HEK293 (cell line): ENCODE data around the gene SKAP1.

Experiments
- ATF2 ChIP-seq: fragments of 450-650 bp; formaldehyde crosslinking; IDR thresholded peaks from 2 replicates; pipeline ENCODE4 v1.5.1; 2016; ENCODE audit warnings: missing biosample characterization, missing genetic modification characterization, low read depth
- BCL11A ChIP-seq: fragments of 450-650 bp; formaldehyde crosslinking; IDR thresholded peaks from 2 replicates; pipeline ENCODE4 v1.5.1; 2016; ENCODE audit warnings: low read depth, missing biosample characterization, missing genetic modification characterization
- FEZF1 ChIP-seq: fragments of 450-650 bp; formaldehyde crosslinking; IDR thresholded peaks from 2 replicates; pipeline ENCODE4 v1.5.1; 2016; ENCODE audit warnings: missing biosample characterization, missing genetic modification characterization
- GLIS1 ChIP-seq: fragments of 450-650 bp; formaldehyde crosslinking; IDR thresholded peaks from 2 replicates; pipeline ENCODE4 v1.5.1; 2016; ENCODE audit warnings: missing biosample characterization, missing genetic modification characterization
- HOXA7 ChIP-seq: sonication (generic); formaldehyde crosslinking; IDR thresholded peaks from 2 replicates; pipeline ENCODE4 v1.8.1; 2022; ENCODE audit warnings: missing genetic modification reagents, borderline replicate concordance
- IKZF3 ChIP-seq: fragments of 450-650 bp; IDR thresholded peaks from 2 replicates; pipeline ENCODE4 v1.5.0; 2018; ENCODE audit warnings: missing biosample characterization, mild to moderate bottlenecking, missing genetic modification characterization, moderate library complexity
- PRDM1 ChIP-seq: fragments of 450-650 bp; formaldehyde crosslinking; IDR thresholded peaks from 2 replicates; pipeline ENCODE4; 2016; ENCODE audit warnings: missing biosample characterization, missing genetic modification characterization
- PRDM6 ChIP-seq: fragments of 450-650 bp; formaldehyde crosslinking; IDR thresholded peaks from 2 replicates; pipeline ENCODE4 v1.5.1; 2017; ENCODE audit warnings: missing biosample characterization, missing genetic modification characterization
- ZBTB10 ChIP-seq: fragments of 450-650 bp; formaldehyde crosslinking; IDR thresholded peaks from 2 replicates; pipeline ENCODE4 v1.5.1; 2016; ENCODE audit warnings: missing biosample characterization, missing genetic modification characterization
- ZBTB11 ChIP-seq: fragments of 450-650 bp; formaldehyde crosslinking; conservative IDR thresholded peaks from 2 replicates; pipeline ENCODE4 v1.5.1; 2016; ENCODE audit warnings: low read depth, missing biosample characterization, missing genetic modification characterization
- ZBTB44 ChIP-seq: fragments of 450-650 bp; IDR thresholded peaks from 2 replicates; pipeline ENCODE4 v1.5.1; 2018; ENCODE audit warnings: missing biosample characterization, mild to moderate bottlenecking, missing genetic modification characterization
- ZNF174 ChIP-seq: fragments of 450-650 bp; formaldehyde crosslinking; IDR thresholded peaks from 2 replicates; pipeline ENCODE4 v1.5.0; 2017; ENCODE audit warnings: missing biosample characterization, mild to moderate bottlenecking, missing genetic modification characterization
- ZNF23 ChIP-seq: fragments of 450-650 bp; formaldehyde crosslinking; IDR thresholded peaks from 2 replicates; pipeline ENCODE4 v1.5.1; 2016; ENCODE audit warnings: missing biosample characterization, missing genetic modification characterization, borderline replicate concordance
- ZNF24 ChIP-seq: fragments of 450-650 bp; formaldehyde crosslinking; IDR thresholded peaks from 2 replicates; pipeline ENCODE4 v1.5.1; 2016; ENCODE audit warnings: missing biosample characterization, missing genetic modification characterization
- ZNF26 ChIP-seq: fragments of 450-650 bp; formaldehyde crosslinking; IDR thresholded peaks from 2 replicates; pipeline ENCODE4 v1.5.1; 2016; ENCODE audit warnings: missing biosample characterization, missing genetic modification characterization
- ZNF335 ChIP-seq: fragments of 450-650 bp; formaldehyde crosslinking; conservative IDR thresholded peaks from 2 replicates; pipeline ENCODE4 v1.5.1; 2016; ENCODE audit warnings: missing biosample characterization, missing genetic modification characterization
- ZNF341 ChIP-seq: fragments of 450-650 bp; formaldehyde crosslinking; IDR thresholded peaks from 2 replicates; pipeline ENCODE4; 2016; ENCODE audit warnings: low read depth, missing biosample characterization, missing genetic modification characterization
- ZNF362 ChIP-seq: fragments of 450-650 bp; formaldehyde crosslinking; IDR thresholded peaks from 2 replicates; pipeline ENCODE4 v1.5.1; 2016; ENCODE audit warnings: missing biosample characterization, missing genetic modification characterization
- ZNF449 ChIP-seq: fragments of 450-650 bp; formaldehyde crosslinking; IDR thresholded peaks from 2 replicates; pipeline ENCODE4 v1.5.1; 2017; ENCODE audit warnings: missing biosample characterization, mild to moderate bottlenecking, missing genetic modification characterization, moderate library complexity
- ZNF521 ChIP-seq: fragments of 450-650 bp; formaldehyde crosslinking; IDR thresholded peaks from 2 replicates; pipeline ENCODE4 v1.5.1; 2017; ENCODE audit warnings: missing biosample characterization, mild to moderate bottlenecking, missing genetic modification characterization
- ZNF549 ChIP-seq: fragments of 450-650 bp; IDR thresholded peaks from 2 replicates; pipeline ENCODE4 v1.5.1; 2018; ENCODE audit warnings: missing biosample characterization, missing genetic modification characterization, mild to moderate bottlenecking, inconsistent platforms, moderate library complexity
- ZNF555 ChIP-seq: fragments of 450-650 bp; formaldehyde crosslinking; conservative IDR thresholded peaks from 2 replicates; pipeline ENCODE4 v1.5.1; 2017; ENCODE audit warnings: missing biosample characterization, mild to moderate bottlenecking, missing genetic modification characterization, inconsistent platforms
- ZNF629 ChIP-seq: fragments of 450-650 bp; formaldehyde crosslinking; IDR thresholded peaks from 2 replicates; pipeline ENCODE4 v1.5.1; 2017; ENCODE audit warnings: missing biosample characterization, missing genetic modification characterization
- ZSCAN16 ChIP-seq: fragments of 450-650 bp; formaldehyde crosslinking; IDR thresholded peaks from 2 replicates; pipeline ENCODE4 v1.5.1; 2016; ENCODE audit warnings: missing biosample characterization, missing genetic modification characterization

Gene SKAP1

GRCh38 chr17:48198950-48199541 lies 231.0 kb downstream of the SKAP1 start (continued):
- TF ChIP-seq ATF2 (tag by site-specific recombination), result peak; percentile 68; the same call in 1 of the 2 replicates
- no peak for TF ChIP-seq HOXA7 (CRISPR knock-in tag)
- 0 out of 2 replicates have a peak, but pooled peaks have one; percentile 13 for TF ChIP-seq ZNF335 (tag by site-specific recombination)
- no peak for TF ChIP-seq ZNF555 (tag by site-specific recombination)
- no peak for TF ChIP-seq ZBTB10 (tag by site-specific recombination)
- peak; percentile 67; the same call in 1 of the 2 replicates for TF ChIP-seq FEZF1 (tag by site-specific recombination)
- TF ChIP-seq ZNF362 (tag by site-specific recombination), result no peak
- TF ChIP-seq IKZF3 (tag by site-specific recombination), result peak; percentile 36; the same call in 1 of the 2 replicates
- TF ChIP-seq BCL11A (tag by site-specific recombination), result 0 out of 2 replicates have a peak, but pooled peaks have one; percentile 36
- TF ChIP-seq ZBTB44, result peak; percentile 53; the same call in 1 of the 2 replicates
- no peak for TF ChIP-seq ZNF341 (tag by site-specific recombination)
- no peak for TF ChIP-seq ZNF23 (tag by site-specific recombination)
- TF ChIP-seq ZNF26 (tag by site-specific recombination), result no peak
- no peak for TF ChIP-seq PRDM1 (tag by site-specific recombination)
- peak; percentile 77 for TF ChIP-seq PRDM6 (tag by site-specific recombination)
- no peak for TF ChIP-seq ZNF174 (tag by site-specific recombination)
- peak; percentile 52 for TF ChIP-seq GLIS1
- no peak for TF ChIP-seq ZNF449 (tag by site-specific recombination)
- TF ChIP-seq ZNF521 (tag by site-specific recombination), result no peak
- peak; percentile 81 for TF ChIP-seq ZNF629 (tag by site-specific recombination)
- TF ChIP-seq ZBTB11 (tag by site-specific recombination), result no peak
- TF ChIP-seq ZNF549 (tag by site-specific recombination), result no peak
- TF ChIP-seq ZSCAN16, result no peak
- no peak for TF ChIP-seq ZNF24 (tag by site-specific recombination)
